GM19372 (cell line): Measurements from ENCODE around the gene TMEM213.

ENCODE experiments used
- ATAC-seq: cut with Tn5 transposase; IDR thresholded peaks from one replicate; pipeline ENCODE4 v1.9.1; 2021; ENCODE audit warnings: mild to moderate bottlenecking, low read depth, moderate library complexity; ENCODE audit not compliant: unreplicated experiment

TMEM213 gene

GRCh38 chr7:138797715-138798320 is at the start of gene TMEM213, which contains the start of gene ATP6V0A4:
TSS of gene TMEM213 (plus strand) at chr7:138797994. CDS start at chr7:138798105, 111 bp downstream.
TSS of gene ATP6V0A4 (minus strand) at chr7:138798196. CDS start at chr7:138771247, 26,949 bp downstream.
- ATAC-seq, result no peak

- no peak for ATAC-seq
Observed at GRCh38 chr7:138748666-138749065, 49.1 kb upstream of the TMEM213 start.

GRCh38 chr7:138749960-138750359 is 47.8 kb upstream of the TMEM213 start:
- ATAC-seq, result no peak

GRCh38 chr7:138750473-138750872 is 47.3 kb upstream of the TMEM213 start:
- no peak for ATAC-seq

GRCh38 chr7:138750901-138751464 is 46.8 kb upstream of the TMEM213 start:
- ATAC-seq, result no peak

GRCh38 chr7:138752518-138753149 is 45.2 kb upstream of the TMEM213 start:
- ATAC-seq, result peak; percentile 78

- no peak for ATAC-seq
Observed at GRCh38 chr7:138753150-138753518, 44.7 kb upstream of the TMEM213 start.

- ATAC-seq, result no peak
Observed at GRCh38 chr7:138753610-138754009, 44.2 kb upstream of the TMEM213 start.

GRCh38 chr7:138755331-138755747 is 42.5 kb upstream of the TMEM213 start:
- no peak for ATAC-seq

GRCh38 chr7:138755842-138756590 is 41.8 kb upstream of the TMEM213 start:
- ATAC-seq, result no peak

- no peak for ATAC-seq
Observed at GRCh38 chr7:138756591-138757242, 41.1 kb upstream of the TMEM213 start.

- ATAC-seq, result no peak
Observed at GRCh38 chr7:138768241-138768640, 29.6 kb upstream of the TMEM213 start.

- no peak for ATAC-seq
Observed at GRCh38 chr7:138770904-138771303, 26.9 kb upstream of the TMEM213 start.

GRCh38 chr7:138773176-138773575 is 24.6 kb upstream of the TMEM213 start:
- no peak for ATAC-seq

- no peak for ATAC-seq
Observed at GRCh38 chr7:138773817-138774216, 24.0 kb upstream of the TMEM213 start.

- no peak for ATAC-seq
Observed at GRCh38 chr7:138776166-138776833, 21.5 kb upstream of the TMEM213 start.

GRCh38 chr7:138781004-138781403 is 16.8 kb upstream of the TMEM213 start:
- no peak for ATAC-seq

GRCh38 chr7:138784692-138785091 is 13.1 kb upstream of the TMEM213 start:
- no peak for ATAC-seq

- ATAC-seq, result no peak
Observed at GRCh38 chr7:138785587-138786437, 12.0 kb upstream of the TMEM213 start.
